GM23338 (cell line): Measurements from ENCODE around the gene DPYSL3. TPM values are rescaled to one million over a fixed set of nuclear protein-coding genes. Genes with fewer than 3 reads are reported as not detected.

Experiments used
- ATAC-seq: fragments of 200-7000 bp; cut with Tn5 transposase; 3 replicates; pipeline ENCODE4 v1.9.1; 2020
- DNase-seq: peaks from one replicate; pipeline ENCODE4 v3.0.0-alpha.2; 2015; ENCODE audit warnings: low spot score
- H2AFZ ChIP-seq: fragments of 200-600 bp; sonication (generic); 2 replicates; pipeline ENCODE4 v1.8.0; 2016; ENCODE audit warnings: antibody characterized with exemption, mild to moderate bottlenecking, moderate library complexity
- H3F3A ChIP-seq: fragments of 200-600 bp; sonication (generic); replicated peaks from 2 replicates; pipeline ENCODE4 v1.8.0; 2017; ENCODE audit warnings: antibody characterized with exemption, mixed run types, low read depth
- H3K27ac ChIP-seq: fragments of 200-600 bp; sonication (generic); 2 replicates; pipeline ENCODE4 v1.6.1; 2016; ENCODE audit warnings: low read depth
- H3K27me3 ChIP-seq: fragments of 200-600 bp; sonication (generic); 2 replicates; pipeline ENCODE4 v1.8.0; 2016; ENCODE audit warnings: mild to moderate bottlenecking, mixed run types, moderate library complexity; ENCODE audit not compliant: insufficient read depth
- H3K36me3 ChIP-seq: fragments of 200-600 bp; sonication (generic); 2 replicates; pipeline ENCODE4 v1.8.0; 2016; ENCODE audit warnings: mild to moderate bottlenecking; ENCODE audit not compliant: insufficient read depth
- H3K4me1 ChIP-seq: fragments of 200-600 bp; sonication (generic); 2 replicates; pipeline ENCODE4 v1.8.0; 2016; ENCODE audit warnings: mild to moderate bottlenecking, moderate library complexity; ENCODE audit not compliant: insufficient read depth
- H3K4me2 ChIP-seq: fragments of 200-600 bp; sonication (generic); 2 replicates; pipeline ENCODE4 v1.7.1; 2017; ENCODE audit warnings: mixed run types
- H3K4me3 ChIP-seq: fragments of 200-600 bp; sonication (generic); 2 replicates; pipeline ENCODE4 v1.6.1; 2016; ENCODE audit warnings: mixed run types
- H3K79me2 ChIP-seq: fragments of 200-600 bp; sonication (generic); replicated peaks from 2 replicates; pipeline ENCODE4 v1.8.0; 2017; ENCODE audit warnings: mild to moderate bottlenecking; ENCODE audit not compliant: insufficient read depth
- H3K9me2 ChIP-seq: fragments of 200-600 bp; sonication (generic); 2 replicates; pipeline ENCODE4 v1.8.0; 2017; ENCODE audit not compliant: insufficient read depth
- H4K20me1 ChIP-seq: fragments of 200-600 bp; sonication (generic); replicated peaks from 2 replicates; pipeline ENCODE4 v1.8.0; 2017; ENCODE audit warnings: mild to moderate bottlenecking; ENCODE audit not compliant: insufficient read depth
- H3K27ac Mint-ChIP-seq: 2 replicates; pipeline ENCODE4 v1.8.0; 2020; ENCODE audit warnings: inconsistent platforms, mild to moderate bottlenecking, moderate library complexity, mixed read lengths
- H3K27me3 Mint-ChIP-seq: 3 replicates; pipeline ENCODE4 v1.8.0; 2022; ENCODE audit warnings: low read depth, mild to moderate bottlenecking, moderate library complexity, mixed read lengths, inconsistent platforms; ENCODE audit not compliant: insufficient read depth, poor library complexity
- H3K36me3 Mint-ChIP-seq: 3 replicates; pipeline ENCODE4 v1.8.0; 2021; ENCODE audit warnings: low read depth, mild to moderate bottlenecking, inconsistent platforms, moderate library complexity, mixed read lengths
- H3K4me1 Mint-ChIP-seq: 3 replicates; pipeline ENCODE4 v1.8.0; 2020; ENCODE audit warnings: mild to moderate bottlenecking, inconsistent platforms, mixed read lengths
- H3K4me3 Mint-ChIP-seq: 3 replicates; pipeline ENCODE4 v1.8.0; 2021; ENCODE audit warnings: moderate library complexity, mild to moderate bottlenecking, inconsistent platforms, mixed read lengths
- H3K9me3 Mint-ChIP-seq: 3 replicates; pipeline ENCODE4 v1.8.0; 2020; ENCODE audit warnings: moderate library complexity, mild to moderate bottlenecking, inconsistent platforms, mixed read lengths
- CREB1 ChIP-seq: fragments of 250-450 bp; sonication (Bioruptor Pico); IDR thresholded peaks from 2 replicates; pipeline ENCODE4 v1.5.0; 2020; ENCODE audit warnings: low read depth, mild to moderate bottlenecking, moderate library complexity
- CTCF ChIP-seq, 2 experiments: fragments of 200-600 bp in 1 of 2; sonication (generic) in 1 of 2; conservative IDR thresholded peaks; 2 replicates each; pipeline versions ENCODE4 v1.5.1 to v1.6.1; 2016 to 2017; ENCODE audit warnings: antibody characterized with exemption in 2 of 2, low read depth in 2 of 2, mild to moderate bottlenecking in 2 of 2, moderate library complexity in 1 of 2
- EZH2phosphoT487 ChIP-seq: fragments of 200-600 bp; sonication (generic); IDR thresholded peaks from one replicate; pipeline ENCODE4 v1.8.1; 2018; ENCODE audit warnings: antibody characterized with exemption; ENCODE audit not compliant: unreplicated experiment
- REST ChIP-seq: IDR thresholded peaks from one replicate; pipeline ENCODE4 v1.6.1; 2018; ENCODE audit warnings: antibody characterized with exemption; ENCODE audit not compliant: unreplicated experiment
- ZNF114 ChIP-seq: fragments of 250-450 bp; sonication (Bioruptor Pico); IDR thresholded peaks from 2 replicates; pipeline ENCODE4 v1.5.0; 2020; ENCODE audit warnings: mild to moderate bottlenecking, moderate library complexity
- ZNF462 ChIP-seq: fragments of 250-450 bp; sonication (Bioruptor Pico); IDR thresholded peaks from 2 replicates; pipeline ENCODE4 v1.5.0; 2020; ENCODE audit warnings: mild to moderate bottlenecking, moderate library complexity
- polyA plus RNA-seq: library from polyadenylated mRNA; unstranded; fragments of >200 nt; fragmentation: Nextera tagmentation; extraction: Ambion mirVana; gene quantifications from 2 replicates; pipeline ENCODE4 v1.2.1, GENCODE V29; 2016
- total RNA-seq: library from RNA; depleted of rRNA; stranded (reverse); fragments of >200 nt; shearing (Covaris generic); gene quantifications from 2 replicates; pipeline ENCODE4 v1.2.3, GENCODE V29; 2014

Gene DPYSL3
- total and polyA plus RNA-seq, 2 experiments from 2014 or later, result 97.6 to 455 TPM

DNA sequence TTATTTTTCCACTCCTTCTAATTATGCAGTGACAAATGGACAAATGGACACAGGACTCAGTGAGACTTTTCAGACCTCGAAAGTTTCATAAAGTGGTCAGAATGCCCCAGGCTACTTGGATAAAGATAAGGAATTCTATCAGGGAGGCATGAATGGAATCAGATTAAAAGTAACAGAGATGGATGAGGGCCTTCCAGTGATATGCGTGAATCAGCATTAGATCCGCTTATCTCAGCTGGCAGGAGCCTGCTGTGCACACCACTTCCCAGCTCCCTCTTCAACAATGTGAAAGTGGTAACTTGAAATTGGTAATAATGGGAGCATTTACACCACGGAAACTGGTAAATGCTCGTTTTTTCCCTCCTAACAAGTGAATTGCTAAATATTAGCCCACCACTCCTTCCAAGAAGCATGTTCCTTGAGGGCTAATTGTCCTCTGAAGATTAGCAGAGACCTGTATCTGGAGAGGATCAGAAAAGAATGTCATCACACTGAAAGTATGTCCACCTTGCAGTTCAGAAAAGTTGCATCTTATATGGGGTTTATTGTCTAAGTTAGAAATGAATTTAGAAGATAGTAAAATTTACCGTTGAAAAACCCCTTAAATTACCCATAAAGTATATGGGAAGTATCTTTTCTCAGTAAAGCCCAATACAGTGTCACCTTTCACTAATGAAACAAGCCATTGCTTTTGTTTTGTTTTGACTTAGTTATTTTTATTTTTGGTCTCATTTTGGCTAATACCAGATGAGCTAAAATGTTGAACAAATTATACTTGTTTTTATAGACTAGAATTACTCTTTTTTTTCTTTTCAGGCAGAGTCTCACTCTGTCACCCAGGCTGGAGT is 125.3 kb downstream of the DPYSL3 start (continued):
- TF ChIP-seq ZNF462 (CRISPR knock-in tag) (no peak), EZH2phosphoT487 (no peak), ZNF114 (CRISPR knock-in tag) (no peak), CREB1 (CRISPR knock-in tag) (no peak)

DNA sequence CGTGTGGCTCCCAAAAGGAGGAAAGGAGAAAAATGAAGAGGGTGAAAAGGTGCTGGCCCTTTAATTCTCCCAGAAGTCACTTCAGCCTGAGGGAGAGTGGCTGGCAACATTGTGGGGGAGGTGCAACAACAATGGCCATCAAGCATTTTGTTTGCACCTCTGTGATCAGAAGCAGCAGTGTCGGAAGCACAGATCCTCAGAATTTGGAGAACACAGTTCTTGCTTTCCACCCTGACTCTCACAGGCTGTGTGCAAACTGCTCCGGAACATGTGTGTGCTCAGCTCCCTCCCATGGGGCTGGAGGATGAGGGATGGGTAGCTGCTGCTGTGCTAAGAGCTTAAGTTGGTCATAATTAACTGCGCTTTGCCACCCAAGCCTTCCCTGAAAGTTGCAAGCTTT is 127.1 kb downstream of the DPYSL3 start:
- H3K4me3 ChIP-seq, result no peak overlapping the region
- peak overlapping the region; percentile 52; the same call in 1 of the 2 replicates for H3K4me2 ChIP-seq
- H3K9me2 ChIP-seq, result no peaks in the 10 kb centered on the region
- H3K27ac ChIP-seq, result no peak overlapping the region
- Mint-ChIP-seq H3K36me3 (peaks cover 15% of the 10 kb centered on the region; the same call in 2 of the 3 replicates), H3K27ac (peak overlapping the region; percentile 70), H3K9me3 (peaks cover 17% of the 10 kb centered on the region), H3K4me3 (peak overlapping the region; percentile 37; the same call in 1 of the 3 replicates), H3K27me3 (peaks cover 4% of the 10 kb centered on the region), H3K4me1 (peaks cover 21% of the 10 kb centered on the region)
- no peaks in the 10 kb centered on the region for H3K79me2 ChIP-seq
- DNase-seq (peak; percentile 58), ATAC-seq (peak; percentile 45)
- peaks cover 24% of the 10 kb centered on the region for H3K4me1 ChIP-seq
- H3K36me3 ChIP-seq, result no peaks in the 10 kb centered on the region
- no peaks in the 10 kb centered on the region for H4K20me1 ChIP-seq
- peak overlapping the region; percentile 94 for H2AFZ ChIP-seq
- H3K27me3 ChIP-seq, result no peaks in the 10 kb centered on the region
- no peaks in the 10 kb centered on the region for H3F3A ChIP-seq
- TF ChIP-seq ZNF114 (CRISPR knock-in tag), result no peak
- no peak for TF ChIP-seq CTCF (conservative IDR thresholded peaks at IDR 0.05; ENCODE audit: low read depth in 2 of 2)
- TF ChIP-seq REST, result no peak
